ENCODE measurements around the gene TMEM132D. TPM values are rescaled to one million over a fixed set of nuclear protein-coding genes. Genes with fewer than 3 reads are reported as not detected.

The TMEM132D gene
- total RNA-seq, 2 donors from 2014 or later = not detected

DNA sequence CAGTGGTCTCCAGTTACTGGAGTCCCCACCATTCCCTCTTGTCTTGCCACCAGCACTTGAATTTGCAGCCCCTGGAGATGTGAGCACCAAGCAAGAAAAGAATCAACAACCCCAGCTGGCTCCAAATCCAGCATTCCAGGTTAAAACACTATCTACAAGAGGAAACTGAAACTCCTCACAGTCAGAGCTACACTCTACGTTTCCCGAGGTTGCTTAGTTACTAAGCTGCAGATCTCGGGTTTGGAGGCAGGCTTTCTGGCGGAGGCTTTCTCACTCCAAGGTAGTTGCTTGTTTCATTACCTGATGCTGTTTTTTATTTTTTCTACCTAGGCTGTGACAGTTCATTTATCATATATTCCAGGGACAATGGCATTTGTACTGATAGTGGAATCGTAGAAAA lies 802.4 kb downstream of the TMEM132D start:
- Histone ChIP-seq H3K9me3 (peaks cover 0 to under 1% of the 10 kb centered on the region in 2 donors), H3K4me1 (no peaks in the 10 kb centered on the region), H3K4me3 (no peak overlapping the region), H3K27me3 (no peaks in the 10 kb centered on the region), H3K36me3 (no peaks in the 10 kb centered on the region), H3K27ac (no peak overlapping the region)
- no peak for DNase-seq (ENCODE audit: low spot score)
- TF ChIP-seq, protein P1, sequence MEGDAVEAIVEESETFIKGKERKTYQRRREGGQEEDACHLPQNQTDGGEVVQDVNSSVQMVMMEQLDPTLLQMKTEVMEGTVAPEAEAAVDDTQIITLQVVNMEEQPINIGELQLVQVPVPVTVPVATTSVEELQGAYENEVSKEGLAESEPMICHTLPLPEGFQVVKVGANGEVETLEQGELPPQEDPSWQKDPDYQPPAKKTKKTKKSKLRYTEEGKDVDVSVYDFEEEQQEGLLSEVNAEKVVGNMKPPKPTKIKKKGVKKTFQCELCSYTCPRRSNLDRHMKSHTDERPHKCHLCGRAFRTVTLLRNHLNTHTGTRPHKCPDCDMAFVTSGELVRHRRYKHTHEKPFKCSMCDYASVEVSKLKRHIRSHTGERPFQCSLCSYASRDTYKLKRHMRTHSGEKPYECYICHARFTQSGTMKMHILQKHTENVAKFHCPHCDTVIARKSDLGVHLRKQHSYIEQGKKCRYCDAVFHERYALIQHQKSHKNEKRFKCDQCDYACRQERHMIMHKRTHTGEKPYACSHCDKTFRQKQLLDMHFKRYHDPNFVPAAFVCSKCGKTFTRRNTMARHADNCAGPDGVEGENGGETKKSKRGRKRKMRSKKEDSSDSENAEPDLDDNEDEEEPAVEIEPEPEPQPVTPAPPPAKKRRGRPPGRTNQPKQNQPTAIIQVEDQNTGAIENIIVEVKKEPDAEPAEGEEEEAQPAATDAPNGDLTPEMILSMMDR (IDR thresholded peaks at IDR 0.05) = no peak

DNA sequence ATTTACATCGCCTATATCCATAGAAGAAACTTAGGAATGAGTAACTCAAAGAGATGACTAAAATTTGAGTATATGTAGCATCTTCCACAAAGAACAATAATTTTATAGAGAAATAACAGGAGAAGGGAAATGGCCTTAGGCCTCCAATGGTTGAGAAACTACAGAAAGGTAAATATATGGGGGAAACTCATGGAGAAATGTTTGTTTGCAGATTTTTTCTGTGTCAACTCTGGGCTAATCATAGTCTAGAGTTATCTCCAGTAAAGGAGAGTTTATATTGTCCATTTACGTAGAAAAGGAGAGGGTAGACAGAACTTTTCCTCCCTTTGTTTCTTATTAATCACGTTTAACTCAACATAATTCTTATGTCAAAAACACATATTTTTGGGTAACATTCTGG lies 806.4 kb downstream of the TMEM132D start:
- Histone ChIP-seq H3K27ac (no peak overlapping the region), H3K4me1 (no peaks in the 10 kb centered on the region), H3K27me3 (no peaks in the 10 kb centered on the region), H3K36me3 (no peaks in the 10 kb centered on the region), H3K4me3 (no peak overlapping the region), H3K9me3 (no peaks in the 10 kb centered on the region)
- no peak for DNase-seq (ENCODE audit: low spot score)
- TF ChIP-seq, protein P1 (IDR thresholded peaks at IDR 0.05) = no peak

DNA sequence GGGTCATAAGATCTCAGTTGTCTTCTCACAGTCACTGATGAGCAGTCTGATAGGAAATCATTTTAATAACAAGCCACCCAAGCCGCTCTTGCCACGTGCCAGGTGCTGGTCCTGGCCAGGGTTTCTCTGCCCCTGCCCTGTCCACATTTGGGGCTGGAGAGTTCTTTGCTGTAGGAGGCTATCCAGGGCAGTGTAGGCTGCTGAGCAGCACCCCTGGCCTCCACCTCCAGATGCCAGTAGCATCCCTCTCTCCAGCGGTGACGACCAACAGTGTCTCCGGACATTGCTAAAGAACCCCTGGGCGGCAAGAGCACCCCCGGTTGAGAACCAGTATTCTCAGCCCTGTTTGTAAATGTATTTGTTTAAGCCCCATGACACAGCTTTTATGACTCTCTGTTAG lies 806.9 kb downstream of the TMEM132D start:
- TF ChIP-seq, protein P1 (IDR thresholded peaks at IDR 0.05) = no peak
- H3K9me3 ChIP-seq = no peaks in the 10 kb centered on the region
- no peak overlapping the region for H3K4me3 ChIP-seq

DNA sequence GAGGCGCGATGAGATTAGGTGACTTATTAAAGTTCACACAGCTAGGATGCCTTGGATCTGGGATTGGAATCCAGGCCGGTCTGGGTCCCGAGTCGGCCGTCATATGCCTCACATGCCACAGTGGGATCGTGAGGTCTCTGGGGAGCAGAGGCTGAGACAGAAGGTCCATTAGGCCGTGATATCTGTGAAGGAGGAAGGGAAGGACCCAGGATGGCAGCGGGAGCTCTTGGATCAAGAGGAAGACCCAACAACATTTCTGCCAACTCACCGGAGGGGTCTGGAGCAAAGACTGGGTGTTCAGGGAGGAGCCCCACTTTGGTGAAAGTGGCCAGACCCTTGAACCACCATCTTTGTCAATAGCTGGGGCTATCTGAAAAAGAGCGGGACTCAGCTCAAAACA lies 807.6 kb downstream of the TMEM132D start:
- Histone ChIP-seq H3K36me3 (no peaks in the 10 kb centered on the region), H3K4me1 (no peaks in the 10 kb centered on the region), H3K9me3 (no peaks in the 10 kb centered on the region), H3K27ac (no peak overlapping the region), H3K27me3 (no peaks in the 10 kb centered on the region), H3K4me3 (no peak overlapping the region)
- TF ChIP-seq, protein P1 (IDR thresholded peaks at IDR 0.05) = no peak
- no peak for DNase-seq (ENCODE audit: low spot score)

More for the DNA sequence above, 806.9 kb downstream of the TMEM132D start:
- H3K4me1 ChIP-seq = no peaks in the 10 kb centered on the region
- H3K36me3 ChIP-seq = no peaks in the 10 kb centered on the region
- no peak overlapping the region for H3K27ac ChIP-seq
- no peak for DNase-seq (ENCODE audit: low spot score)
- H3K27me3 ChIP-seq = no peaks in the 10 kb centered on the region

DNA sequence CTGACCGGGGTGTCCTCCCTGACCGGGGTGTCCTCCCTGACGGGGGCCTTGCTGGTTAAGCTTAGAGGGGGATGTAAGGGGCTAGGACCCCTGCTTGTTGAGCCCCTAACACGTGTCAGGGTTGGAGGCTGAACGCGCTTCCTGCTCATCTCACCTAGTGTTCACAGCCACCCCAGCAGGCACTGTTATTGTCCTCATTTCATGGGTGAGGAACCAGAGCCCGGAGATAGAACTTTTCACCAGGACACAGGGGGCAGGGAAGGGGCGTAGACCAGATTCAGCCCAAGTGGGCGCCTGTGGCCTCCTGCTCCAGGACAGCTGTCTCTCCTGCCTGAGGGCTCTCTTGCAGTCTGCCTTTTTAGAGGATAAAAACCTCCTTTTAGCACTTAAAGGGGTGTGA lies 814.2 kb downstream of the TMEM132D start:
- TF ChIP-seq, protein P1 (IDR thresholded peaks at IDR 0.05) = no peak
- Histone ChIP-seq H3K27me3 (no peaks in the 10 kb centered on the region), H3K27ac (no peak overlapping the region), H3K4me1 (no peaks in the 10 kb centered on the region), H3K36me3 (no peaks in the 10 kb centered on the region), H3K9me3 (no peaks in the 10 kb centered on the region), H3K4me3 (no peak overlapping the region)
- no peak for DNase-seq (ENCODE audit: low spot score)
